Activated naive CD4-positive, alpha-beta T cell treated with anti-CD3 and anti-CD28 coated beads, Interleukin-2, amount 50 U/mL, for 72 hours (primary cell): ENCODE data around the gene PSG7. TPM values are rescaled to one million over a fixed set of nuclear protein-coding genes. Genes with fewer than 3 reads are reported as not detected.
"Not testable (repeated sequence)": the region's sequence is repeated elsewhere in the genome, so short reads cannot be mapped to it uniquely, and the experiment has no call there.

ENCODE experiments used
- ATAC-seq, 2 donors: fragments of 150-1000 bp; cut with Tn5 transposase; 2 replicates each; pipeline ENCODE4 v1.10.0; 2021; ENCODE audit warnings: mild to moderate bottlenecking in 2 of 2, moderate library complexity in 2 of 2
- DNase-seq, 2 donors: peaks; one replicate each; pipeline ENCODE4 v3.0.0; 2021 to 2022; ENCODE audit warnings: low spot score in 2 of 2
- H3K27ac Mint-ChIP-seq, 2 donors: one replicate each; pipeline ENCODE4 v1.8.0; 2022; ENCODE audit warnings: mild to moderate bottlenecking in 2 of 2, mixed read lengths in 2 of 2
- H3K36me3 Mint-ChIP-seq, 2 donors: one replicate each; pipeline ENCODE4 v1.8.0; 2022; ENCODE audit warnings: mixed read lengths in 2 of 2
- H3K9me3 Mint-ChIP-seq, 2 donors: one replicate each; pipeline ENCODE4 v1.8.0; 2022; ENCODE audit warnings: mixed read lengths in 2 of 2
- total RNA-seq, 2 donors: library from RNA; stranded (reverse); gene quantifications; one replicate each; pipeline ENCODE4 v1.2.3, GENCODE V29; 2022

The PSG7 gene
- total RNA-seq, 2 donors from 2014 or later: not detected

GRCh38 chr19:42881279-42881678 is 55.7 kb downstream of the PSG7 start:
- not testable (repeated sequence) for H3K9me3 Mint-ChIP-seq, H3K27ac Mint-ChIP-seq

GRCh38 chr19:42880621-42881020 is 56.4 kb downstream of the PSG7 start:
- not testable (repeated sequence) for ATAC-seq, H3K36me3 Mint-ChIP-seq, DNase-seq, H3K9me3 Mint-ChIP-seq
- peak overlapping the region in 1 of 2 donors; percentile 14 for H3K27ac Mint-ChIP-seq

More at GRCh38 chr19:42881279-42881678, 55.7 kb downstream of the PSG7 start:
- DNase-seq: peak in 1 of 2 donors; percentile 5
- H3K36me3 Mint-ChIP-seq, ATAC-seq: not testable (repeated sequence)

- ATAC-seq (no peak), DNase-seq (no peak)
- no peaks in the 10 kb centered on the region for H3K9me3 Mint-ChIP-seq
- H3K36me3 Mint-ChIP-seq: no peaks in the 10 kb centered on the region
- H3K27ac Mint-ChIP-seq: peak within 1 kb of the TSS; percentile 14 to 77
Observed at GRCh38 chr19:42879613-42880012, 57.4 kb downstream of the PSG7 start, which contains the start of gene PSG1. Gene PSG1 (minus strand): TSS chr19:42879713. CDS start chr19:42879581, 132 bp downstream.

GRCh38 chr19:42876596-42876995 is 60.4 kb downstream of the PSG7 start:
- DNase-seq, H3K9me3 Mint-ChIP-seq, H3K27ac Mint-ChIP-seq, ATAC-seq, H3K36me3 Mint-ChIP-seq: not testable (repeated sequence)

- not testable (repeated sequence) for DNase-seq, H3K36me3 Mint-ChIP-seq, H3K9me3 Mint-ChIP-seq, ATAC-seq
- H3K27ac Mint-ChIP-seq: peak overlapping the region in 1 of 2 donors; percentile 79
Observed at GRCh38 chr19:42875881-42876280, 61.1 kb downstream of the PSG7 start.

GRCh38 chr19:42874901-42875813 is 61.9 kb downstream of the PSG7 start:
- not testable (repeated sequence) for H3K9me3 Mint-ChIP-seq, H3K27ac Mint-ChIP-seq, DNase-seq, ATAC-seq, H3K36me3 Mint-ChIP-seq

GRCh38 chr19:42874136-42874535 is 62.9 kb downstream of the PSG7 start:
- H3K27ac Mint-ChIP-seq: peak overlapping the region in 1 of 2 donors; percentile 27
- not testable (repeated sequence) for H3K36me3 Mint-ChIP-seq, H3K9me3 Mint-ChIP-seq, ATAC-seq, DNase-seq

Other genes with a start within 250 kb of the PSG7 start
- under 1 TPM in 1 of 2 donors, not detected in 1; 0.78 TPM for gene PSG3, start 196.7 kb downstream of the PSG7 start, total RNA-seq
- not detected for gene PSG8, start 171.5 kb downstream of the PSG7 start, total RNA-seq
- under 1 TPM; 0.45 to 0.64 TPM for gene PSG1, start 57.5 kb downstream of the PSG7 start, total RNA-seq
- gene PSG6, start 19.3 kb downstream of the PSG7 start, total RNA-seq: not detected
- gene PSG11, start 89.3 kb upstream of the PSG7 start, total RNA-seq: under 1 TPM in 1 of 2 donors, not detected in 1; 0.37 TPM
- gene PSG2, start 145.5 kb upstream of the PSG7 start, total RNA-seq: not detected
- gene PSG5, start 249.3 kb upstream of the PSG7 start, total RNA-seq: not detected